Measurements from ENCODE around the gene RAD18. TPM values are rescaled to one million over a fixed set of nuclear protein-coding genes. Genes with fewer than 3 reads are reported as not detected.
A peak's percentile ranks its signal among the peaks of the same experiment; 100 is the strongest.

RAD18 gene
- total and polyA plus RNA-seq, 9 of the 15 experiments (the other 6 are each of a cell fraction or from before 2014, with no cell fraction given): 19.2 to 49.4 (median 34.4) TPM

DNA sequence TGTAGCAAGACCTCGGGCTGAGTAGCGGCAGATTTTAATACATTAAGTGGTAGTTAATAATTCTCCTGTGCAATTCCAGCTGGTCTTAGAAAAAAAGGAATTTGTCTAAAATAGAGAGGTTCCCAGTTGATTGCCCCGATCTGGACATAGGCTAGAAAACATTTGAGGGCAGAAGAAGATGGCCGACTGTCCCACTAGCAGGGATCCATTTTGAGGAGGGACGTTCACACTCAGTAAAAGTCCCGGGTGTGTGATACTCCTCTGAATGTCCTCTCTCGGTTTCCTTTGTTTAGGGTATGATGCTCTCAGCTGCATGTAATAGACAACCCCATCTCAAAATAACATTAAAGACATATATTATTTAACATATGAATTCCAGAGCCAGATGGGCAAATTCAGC, 116.0 kb downstream of the RAD18 start:
- H3K4me1 ChIP-seq (replicated peaks in 1 of 2; ENCODE audit: control insufficient read depth in 2 of 2, insufficient read depth in 2 of 2, low read length in 2 of 2): no peaks in the 10 kb centered on the region
- H3K9ac ChIP-seq (ENCODE audit: insufficient read depth in 1 of 2, low read depth in 2 of 2, low read length in 2 of 2): no peak overlapping the region
- DNase-seq (ENCODE audit: extremely low read depth in 1 of 4, low spot score in 3 of 4) (no peak), FAIRE-seq (no peak), ATAC-seq (no peak)
- no peak for TF ChIP-seq NR1H2 (CRISPR knock-in tag; IDR thresholded peaks at IDR 0.05)
- TF ChIP-seq, protein P1, sequence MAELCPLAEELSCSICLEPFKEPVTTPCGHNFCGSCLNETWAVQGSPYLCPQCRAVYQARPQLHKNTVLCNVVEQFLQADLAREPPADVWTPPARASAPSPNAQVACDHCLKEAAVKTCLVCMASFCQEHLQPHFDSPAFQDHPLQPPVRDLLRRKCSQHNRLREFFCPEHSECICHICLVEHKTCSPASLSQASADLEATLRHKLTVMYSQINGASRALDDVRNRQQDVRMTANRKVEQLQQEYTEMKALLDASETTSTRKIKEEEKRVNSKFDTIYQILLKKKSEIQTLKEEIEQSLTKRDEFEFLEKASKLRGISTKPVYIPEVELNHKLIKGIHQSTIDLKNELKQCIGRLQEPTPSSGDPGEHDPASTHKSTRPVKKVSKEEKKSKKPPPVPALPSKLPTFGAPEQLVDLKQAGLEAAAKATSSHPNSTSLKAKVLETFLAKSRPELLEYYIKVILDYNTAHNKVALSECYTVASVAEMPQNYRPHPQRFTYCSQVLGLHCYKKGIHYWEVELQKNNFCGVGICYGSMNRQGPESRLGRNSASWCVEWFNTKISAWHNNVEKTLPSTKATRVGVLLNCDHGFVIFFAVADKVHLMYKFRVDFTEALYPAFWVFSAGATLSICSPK (IDR thresholded peaks at IDR 0.05; ENCODE audit: borderline replicate concordance): no peak
- TF ChIP-seq, protein P2, sequence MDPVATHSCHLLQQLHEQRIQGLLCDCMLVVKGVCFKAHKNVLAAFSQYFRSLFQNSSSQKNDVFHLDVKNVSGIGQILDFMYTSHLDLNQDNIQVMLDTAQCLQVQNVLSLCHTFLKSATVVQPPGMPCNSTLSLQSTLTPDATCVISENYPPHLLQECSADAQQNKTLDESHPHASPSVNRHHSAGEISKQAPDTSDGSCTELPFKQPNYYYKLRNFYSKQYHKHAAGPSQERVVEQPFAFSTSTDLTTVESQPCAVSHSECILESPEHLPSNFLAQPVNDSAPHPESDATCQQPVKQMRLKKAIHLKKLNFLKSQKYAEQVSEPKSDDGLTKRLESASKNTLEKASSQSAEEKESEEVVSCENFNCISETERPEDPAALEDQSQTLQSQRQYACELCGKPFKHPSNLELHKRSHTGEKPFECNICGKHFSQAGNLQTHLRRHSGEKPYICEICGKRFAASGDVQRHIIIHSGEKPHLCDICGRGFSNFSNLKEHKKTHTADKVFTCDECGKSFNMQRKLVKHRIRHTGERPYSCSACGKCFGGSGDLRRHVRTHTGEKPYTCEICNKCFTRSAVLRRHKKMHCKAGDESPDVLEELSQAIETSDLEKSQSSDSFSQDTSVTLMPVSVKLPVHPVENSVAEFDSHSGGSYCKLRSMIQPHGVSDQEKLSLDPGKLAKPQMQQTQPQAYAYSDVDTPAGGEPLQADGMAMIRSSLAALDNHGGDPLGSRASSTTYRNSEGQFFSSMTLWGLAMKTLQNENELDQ (CRISPR knock-in tag; IDR thresholded peaks at IDR 0.05; ENCODE audit: borderline replicate concordance): no peak
- TF ChIP-seq YY1 (IDR thresholded peaks at IDR 0.05; ENCODE audit: borderline replicate concordance in 1 of 3, control insufficient read depth in 1 of 3, extremely low read depth in 1 of 3, insufficient read depth in 3 of 3, insufficient read length in 1 of 3, insufficient replicate concordance in 2 of 3, low read depth in 1 of 3, low read length in 2 of 3): peak in 1 of 3 experiments; percentile 57
- no peak for TF ChIP-seq STAT5A (IDR thresholded peaks at IDR 0.05; ENCODE audit: borderline replicate concordance, low read length)
- H2AFZ ChIP-seq (ENCODE audit: low read depth, low read length): no peak overlapping the region
- no peaks in the 10 kb centered on the region for H3K9me1 ChIP-seq (ENCODE audit: control insufficient read depth, insufficient read depth, low read length)
- in situ Hi-C loops (cut with MboI) (no loop called here), intact Hi-C loops (cut with micrococcal nuclease) (no loop called here)
- no peaks in the 10 kb centered on the region for H3K36me3 ChIP-seq (ENCODE audit: control insufficient read depth, insufficient read depth, low read length)
- H3K27ac ChIP-seq (ENCODE audit: extremely low read depth, low read depth, low read length): no peak overlapping the region
- 42% methylated on average over 7 of the region's 7 CpGs for whole genome bisulfite sequencing (ENCODE audit: insufficient coverage, low coverage, missing lambda C conversion rate)
- ChIA-PET POLR2A (interaction anchor here (0.6 kb wide), 1 partner anchor 213 kb away, joined by 3 read pairs; no protein-coding TSS in a partner anchor), CTCF (ENCODE audit: low intra/inter-chr PET ratio) (no interaction called here)
- H4K20me1 ChIP-seq (replicated peaks; ENCODE audit: control insufficient read depth, insufficient read depth, low read length): no peaks in the 10 kb centered on the region
- H3K79me2 ChIP-seq (ENCODE audit: control insufficient read depth, insufficient read depth, low read length): no peaks in the 10 kb centered on the region
- BruUV-seq (replicated peaks): no TSS peak
- no peak overlapping the region for H3K4me3 ChIP-seq
- H3K9me3 ChIP-seq (replicated peaks; ENCODE audit: control insufficient read depth, insufficient read depth, low read depth, low read length): no peaks in the 10 kb centered on the region
- no peak overlapping the region for H3K4me2 ChIP-seq (ENCODE audit: insufficient read depth, low read length)
- no peaks in the 10 kb centered on the region for H3K27me3 ChIP-seq (ENCODE audit: control insufficient read depth in 2 of 2, insufficient read depth in 2 of 2, low read length in 2 of 2)
